ENCODE measurements around the gene ACTR2.

- no peak for TF ChIP-seq CTCF (conservative IDR thresholded peaks at IDR 0.05; ENCODE audit: low read depth, low read length)
- no peak for TF ChIP-seq EZH2 (IDR thresholded peaks at IDR 0.05; ENCODE audit: borderline replicate concordance, low read depth, low read length, poor library complexity, severe bottlenecking)
These were observed 50.3 kb downstream of the ACTR2 start for GRCh38 chr2:65277791-65278483.
